ENCODE data around the gene ADORA1. TPM values are rescaled to one million over a fixed set of nuclear protein-coding genes. Genes with fewer than 3 reads are reported as not detected.

Gene ADORA1
- total and polyA plus RNA-seq, 10 of the 15 experiments (the other 5 are each of a cell fraction or from before 2014, with no cell fraction given): not detected

GRCh38 chr1:203097001-203097400, 30.5 kb upstream of the ADORA1 start:
- ATAC-seq (no peak), DNase-seq (ENCODE audit: low read depth, low spot score) (no peak), FAIRE-seq (no peak)
- peaks cover 2% of the 10 kb centered on the region; the same call in 1 of the 3 replicates for H3K9me3 ChIP-seq (replicated peaks; ENCODE audit: control insufficient read depth, insufficient read depth, low read length)
- no peaks in the 10 kb centered on the region for H4K20me1 ChIP-seq (ENCODE audit: control insufficient read depth, insufficient read depth)
- WGBS (ENCODE audit: insufficient coverage, insufficient replicate concordance, low lambda C conversion rate, missing lambda C conversion rate): 0% methylated on average over 1 of the region's 1 CpG
- ChIA-PET RAD21 (ENCODE audit: unreplicated experiment) (no interaction called here), POLR2A (interaction anchor here (0.7 kb wide), 1 partner anchor 172 kb away, joined by 4 read pairs; no protein-coding TSS in a partner anchor), CTCF (interaction anchor here (1.5 to 1.6 kb wide), 2 partner anchors 76 to 171 kb away, joined by 4 read pairs; no protein-coding TSS in a partner anchor), SMC1A (ENCODE audit: uncharacterized antibody, unreplicated experiment) (no interaction called here)
- no peak overlapping the region for H3K9ac ChIP-seq (ENCODE audit: control insufficient read depth, insufficient read depth, low read length)
- H3K79me2 ChIP-seq (ENCODE audit: control insufficient read depth, insufficient read depth, low read length): no peaks in the 10 kb centered on the region
- H3K27me3 ChIP-seq (replicated peaks in 1 of 2; ENCODE audit: control insufficient read depth in 2 of 2, insufficient read depth in 2 of 2, low read length in 1 of 2): no peaks in the 10 kb centered on the region; a peak in 1 of 4 replicates
- no peak overlapping the region for H2AFZ ChIP-seq (ENCODE audit: control insufficient read depth, low read depth, low read length)
- TF ChIP-seq, protein P1, sequence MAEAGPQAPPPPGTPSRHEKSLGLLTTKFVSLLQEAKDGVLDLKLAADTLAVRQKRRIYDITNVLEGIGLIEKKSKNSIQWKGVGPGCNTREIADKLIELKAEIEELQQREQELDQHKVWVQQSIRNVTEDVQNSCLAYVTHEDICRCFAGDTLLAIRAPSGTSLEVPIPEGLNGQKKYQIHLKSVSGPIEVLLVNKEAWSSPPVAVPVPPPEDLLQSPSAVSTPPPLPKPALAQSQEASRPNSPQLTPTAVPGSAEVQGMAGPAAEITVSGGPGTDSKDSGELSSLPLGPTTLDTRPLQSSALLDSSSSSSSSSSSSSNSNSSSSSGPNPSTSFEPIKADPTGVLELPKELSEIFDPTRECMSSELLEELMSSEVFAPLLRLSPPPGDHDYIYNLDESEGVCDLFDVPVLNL (IDR thresholded peaks at IDR 0.05; ENCODE audit: low read depth, low read length): no peak
- TF ChIP-seq STAT1 (conservative IDR thresholded peaks at IDR 0.05) (no peak), ATF7 (IDR thresholded peaks at IDR 0.05; ENCODE audit: low read depth) (no peak), ZNF24 (IDR thresholded peaks at IDR 0.05) (no peak), WRNIP1 (IDR thresholded peaks at IDR 0.05; ENCODE audit: borderline replicate concordance, low read depth, low read length) (no peak), TCF3 (IDR thresholded peaks at IDR 0.05; ENCODE audit: borderline replicate concordance, insufficient read depth, low read depth, low read length) (no peak), STAT3 (IDR thresholded peaks at IDR 0.05; ENCODE audit: low read depth, low read length) (no peak), MYB (IDR thresholded peaks at IDR 0.05; ENCODE audit: borderline replicate concordance, low read depth, low read length) (no peak), NFXL1 (IDR thresholded peaks at IDR 0.05; ENCODE audit: borderline replicate concordance) (no peak), EED (IDR thresholded peaks at IDR 0.05; ENCODE audit: low read depth) (no peak), SMC3 (IDR thresholded peaks at IDR 0.05; ENCODE audit: borderline replicate concordance, low read length) (no peak), POU2F2 (IDR thresholded peaks at IDR 0.05; ENCODE audit: borderline replicate concordance, low read depth, low read length) (no peak), MAX (IDR thresholded peaks at IDR 0.05; ENCODE audit: low read depth, low read length) (no peak), KDM1A (IDR thresholded peaks at IDR 0.05; ENCODE audit: borderline replicate concordance) (no peak), SREBF2 (IDR thresholded peaks at IDR 0.05; ENCODE audit: low read length) (no peak)
- in situ Hi-C loops (cut with MboI): no loop called here
- intact Hi-C loops (cut with micrococcal nuclease; ENCODE audit: unreplicated experiment): no loop called here
- no peak overlapping the region for H3K4me3 ChIP-seq
- no peaks in the 10 kb centered on the region for H3K4me1 ChIP-seq (ENCODE audit: control insufficient read depth, insufficient read depth, low read length)
- no peaks in the 10 kb centered on the region for H3K36me3 ChIP-seq (ENCODE audit: control insufficient read depth in 2 of 2, insufficient read depth in 2 of 2, low read length in 1 of 2)
- BruUV-seq (replicated peaks): no TSS peak
- H3K4me2 ChIP-seq (ENCODE audit: control insufficient read depth, insufficient read depth): no peak overlapping the region
- no peak overlapping the region for H3K27ac ChIP-seq (ENCODE audit: control insufficient read depth, insufficient read depth)

Data from GM12878 (cell line).